ENCODE results near the gene PNLIPRP2. TPM values are rescaled to one million over a fixed set of nuclear protein-coding genes. Genes with fewer than 3 reads are reported as not detected.

The PNLIPRP2 gene
- total RNA-seq, 4 donors from 2014 or later, result not detected

GRCh38 chr10:116668018-116668417 lies 47.3 kb downstream of the PNLIPRP2 start:
- intact Hi-C loops (cut with DNase I; ENCODE audit: low total_unique reads), result no loop called here
- no peaks in the 10 kb centered on the region for H3K4me1 ChIP-seq
- TF ChIP-seq POLR2A (IDR thresholded peaks at IDR 0.05), result no peak
- TF ChIP-seq, protein P1, sequence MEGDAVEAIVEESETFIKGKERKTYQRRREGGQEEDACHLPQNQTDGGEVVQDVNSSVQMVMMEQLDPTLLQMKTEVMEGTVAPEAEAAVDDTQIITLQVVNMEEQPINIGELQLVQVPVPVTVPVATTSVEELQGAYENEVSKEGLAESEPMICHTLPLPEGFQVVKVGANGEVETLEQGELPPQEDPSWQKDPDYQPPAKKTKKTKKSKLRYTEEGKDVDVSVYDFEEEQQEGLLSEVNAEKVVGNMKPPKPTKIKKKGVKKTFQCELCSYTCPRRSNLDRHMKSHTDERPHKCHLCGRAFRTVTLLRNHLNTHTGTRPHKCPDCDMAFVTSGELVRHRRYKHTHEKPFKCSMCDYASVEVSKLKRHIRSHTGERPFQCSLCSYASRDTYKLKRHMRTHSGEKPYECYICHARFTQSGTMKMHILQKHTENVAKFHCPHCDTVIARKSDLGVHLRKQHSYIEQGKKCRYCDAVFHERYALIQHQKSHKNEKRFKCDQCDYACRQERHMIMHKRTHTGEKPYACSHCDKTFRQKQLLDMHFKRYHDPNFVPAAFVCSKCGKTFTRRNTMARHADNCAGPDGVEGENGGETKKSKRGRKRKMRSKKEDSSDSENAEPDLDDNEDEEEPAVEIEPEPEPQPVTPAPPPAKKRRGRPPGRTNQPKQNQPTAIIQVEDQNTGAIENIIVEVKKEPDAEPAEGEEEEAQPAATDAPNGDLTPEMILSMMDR (IDR thresholded peaks at IDR 0.05), result no peak
- no peak overlapping the region for H3K4me3 ChIP-seq
- no peak overlapping the region for H3K27ac ChIP-seq
- DNase-seq, result no peak
- no peaks in the 10 kb centered on the region for H3K36me3 ChIP-seq
- H3K27me3 ChIP-seq, result no peaks in the 10 kb centered on the region
- no peaks in the 10 kb centered on the region for H3K9me3 ChIP-seq

- H3K36me3 ChIP-seq, result no peaks in the 10 kb centered on the region
Observed at GRCh38 chr10:116668446-116668845, 47.7 kb downstream of the PNLIPRP2 start.

GRCh38 chr10:116669080-116669479 lies 48.3 kb downstream of the PNLIPRP2 start:
- no peak overlapping the region for H3K4me3 ChIP-seq
- H3K9me3 ChIP-seq, result no peaks in the 10 kb centered on the region
- no peaks in the 10 kb centered on the region for H3K27me3 ChIP-seq
- no peak for DNase-seq
- H3K27ac ChIP-seq, result no peak overlapping the region
- H3K4me1 ChIP-seq, result no peaks in the 10 kb centered on the region
- no peak for TF ChIP-seq POLR2A (IDR thresholded peaks at IDR 0.05)
- TF ChIP-seq, protein P1 (IDR thresholded peaks at IDR 0.05), result no peak
- intact Hi-C loops (cut with DNase I; ENCODE audit: low total_unique reads), result no loop called here
- H3K36me3 ChIP-seq, result no peaks in the 10 kb centered on the region

More at GRCh38 chr10:116668446-116668845, 47.7 kb downstream of the PNLIPRP2 start:
- Histone ChIP-seq H3K9me3 (no peaks in the 10 kb centered on the region), H3K27me3 (no peaks in the 10 kb centered on the region), H3K27ac (no peak overlapping the region), H3K4me1 (no peaks in the 10 kb centered on the region), H3K4me3 (no peak overlapping the region)
- no peak for DNase-seq
- TF ChIP-seq, protein P1 (IDR thresholded peaks at IDR 0.05), result no peak
- intact Hi-C loops (cut with DNase I; ENCODE audit: low total_unique reads), result no loop called here

- no peak for DNase-seq
- Histone ChIP-seq H3K27ac (no peak overlapping the region), H3K36me3 (no peaks in the 10 kb centered on the region), H3K4me1 (no peaks in the 10 kb centered on the region), H3K9me3 (no peaks in the 10 kb centered on the region), H3K27me3 (no peaks in the 10 kb centered on the region), H3K4me3 (peak overlapping the region in 1 of 2 donors; percentile 26)
- TF ChIP-seq POLR2A (IDR thresholded peaks at IDR 0.05), result no peak
- TF ChIP-seq, protein P1 (IDR thresholded peaks at IDR 0.05), result no peak
- intact Hi-C loops (cut with DNase I; ENCODE audit: low total_unique reads), result no loop called here
Observed at GRCh38 chr10:116669832-116670644, 49.3 kb downstream of the PNLIPRP2 start.

DNA sequence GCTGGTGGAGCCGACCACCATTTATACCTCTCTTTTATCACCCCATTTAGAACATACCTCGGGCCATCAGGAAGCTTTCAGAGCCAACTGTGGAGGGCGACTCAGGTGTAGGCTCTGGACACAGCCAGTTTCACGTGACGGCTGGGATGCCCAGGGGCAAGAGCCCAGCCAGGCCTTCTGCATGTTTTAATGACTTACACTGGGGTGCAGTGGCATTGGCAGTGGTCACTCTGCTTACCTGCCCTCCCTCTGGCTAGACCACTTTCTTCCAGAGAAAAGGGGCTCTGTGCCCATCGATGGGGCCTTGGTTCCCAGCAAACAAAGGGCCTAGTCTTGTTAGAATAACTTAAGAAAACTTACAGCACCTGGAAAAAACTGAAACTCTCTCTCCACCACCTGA lies 50.0 kb downstream of the PNLIPRP2 start:
- Histone ChIP-seq H3K27ac (no peak overlapping the region), H3K27me3 (no peaks in the 10 kb centered on the region), H3K36me3 (no peaks in the 10 kb centered on the region), H3K9me3 (no peaks in the 10 kb centered on the region), H3K4me3 (no peak overlapping the region), H3K4me1 (no peaks in the 10 kb centered on the region)
- intact Hi-C loops (cut with DNase I; ENCODE audit: low total_unique reads), result no loop called here
- no peak for DNase-seq
- TF ChIP-seq POLR2A (IDR thresholded peaks at IDR 0.05), result no peak
- TF ChIP-seq, protein P1 (IDR thresholded peaks at IDR 0.05), result no peak
